Heart left ventricle (tissue), 13 donors: ENCODE measurements around the gene ADTRP.

Source experiments
- CTCF ChIP-seq, 12 donors: fragments of 200-600 bp; sonication (generic) in 4 of 12; IDR thresholded peaks; one replicate each; pipeline versions ENCODE4 v1.5.0 to v1.8.0; 2018 to 2022; ENCODE audit warnings: antibody characterized with exemption in 12 of 12, mild to moderate bottlenecking in 5 of 12
- POLR2A ChIP-seq, 2 donors: fragments of 450-650 bp; IDR thresholded peaks; one replicate each; pipeline ENCODE4 v1.6.1; 2017; ENCODE audit warnings: antibody characterized with exemption in 2 of 2, mild to moderate bottlenecking in 2 of 2, moderate library complexity in 2 of 2
- donor health status: ischemic (EF 13 %, LVEDD 7.1; RV severe dilation, severe dysfunction).
- donor health status: DM: no; HTN: yes; CAD: no.
- donor health status: DM: no; HTN: no; CAD: no.
- donor health status: ischemic (EF 25% LVEDD 6.9; RV normal size, moderate dysfunction).
- donor health status: ischemic (EF 25% LVEDD 5.7; RV mildly dilated, moderate dysfunction).
- donor health status: ischemic (EF 35%, LVEDD 5.7; RV mildly dilated, moderate dysfunction).
- donor health status: nonischemic (EF 11% LVEDD 7.7; RV severe dilation, severe dysfunction).
- donor health status: DM: yes; HTN: yes; CAD: no.
- donor health status: PGD.
- donor health status: ischemic (EF 29% LVEDD 5.4; RV normal size, mild dysfunction).
- donor health status: nonischemic (EF 23%, LVEDD 6.1; RV moderate dilation, normal function).

- TF ChIP-seq CTCF (IDR thresholded peaks at IDR 0.05) (no peak), POLR2A (IDR thresholded peaks at IDR 0.05) (no peak)
Measured at GRCh38 chr6:11788043-11788442, 9.4 kb upstream of the ADTRP start.
